ENCODE measurements around the gene FHOD3.
A peak's percentile ranks its signal among the peaks of the same experiment; 100 is the strongest.

Gene FHOD3

GRCh38 chr18:36819621-36820020 is 522.1 kb downstream of the FHOD3 start:
- DNase-seq (ENCODE audit: insufficient read length, low spot score) (no peak), FAIRE-seq (no peak)
- no peak for TF ChIP-seq POLR2AphosphoS5 (IDR thresholded peaks at IDR 0.05; ENCODE audit: low read depth, low read length)
- TF ChIP-seq SPI1 (IDR thresholded peaks at IDR 0.05; ENCODE audit: low read depth, low read length): no peak
- TF ChIP-seq POLR2A (IDR thresholded peaks at IDR 0.05; ENCODE audit: low read depth, low read length): no peak
- TF ChIP-seq POU2F2 (IDR thresholded peaks at IDR 0.05; ENCODE audit: low read depth, low read length): no peak
- no peak for TF ChIP-seq PAX5 (IDR thresholded peaks at IDR 0.05; ENCODE audit: insufficient read depth, low read length, severe bottlenecking)
- TF ChIP-seq TAF1 (IDR thresholded peaks at IDR 0.05; ENCODE audit: low read depth, low read length): no peak

DNA sequence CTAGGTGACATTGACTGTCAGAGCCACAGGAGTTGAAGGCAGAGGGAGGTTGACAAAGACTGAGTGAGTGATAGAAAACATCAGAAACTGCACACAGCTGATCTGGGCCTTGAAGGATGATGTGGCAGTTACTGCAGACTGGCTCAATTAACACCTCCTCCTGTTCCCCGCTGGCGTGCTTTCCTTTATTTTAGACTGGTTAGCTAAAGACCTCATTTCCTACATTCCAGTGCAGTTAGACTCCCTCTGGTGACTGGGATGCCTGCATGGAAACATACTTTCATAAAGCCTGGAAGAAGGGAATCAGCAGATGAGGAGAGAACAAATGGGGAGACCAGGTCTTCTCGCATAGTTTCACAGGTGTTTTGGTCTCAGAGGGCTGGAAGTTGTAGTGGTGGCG is 524.2 kb downstream of the FHOD3 start:
- DNase-seq (ENCODE audit: insufficient read length, low spot score) (no peak), FAIRE-seq (no peak)
- TF ChIP-seq PAX5 (IDR thresholded peaks at IDR 0.05; ENCODE audit: insufficient read depth, low read length, severe bottlenecking) (no peak), POU2F2 (IDR thresholded peaks at IDR 0.05; ENCODE audit: low read depth, low read length) (no peak), POLR2AphosphoS5 (IDR thresholded peaks at IDR 0.05; ENCODE audit: low read depth, low read length) (no peak)

- DNase-seq (ENCODE audit: insufficient read length, low spot score) (no peak), FAIRE-seq (no peak)
- TF ChIP-seq TAF1 (IDR thresholded peaks at IDR 0.05; ENCODE audit: low read depth, low read length) (no peak), POU2F2 (IDR thresholded peaks at IDR 0.05; ENCODE audit: low read depth, low read length) (no peak), POLR2AphosphoS5 (IDR thresholded peaks at IDR 0.05; ENCODE audit: low read depth, low read length) (no peak), POLR2A (IDR thresholded peaks at IDR 0.05; ENCODE audit: low read depth, low read length) (no peak), PAX5 (IDR thresholded peaks at IDR 0.05; ENCODE audit: insufficient read depth, low read length, severe bottlenecking) (no peak), SPI1 (IDR thresholded peaks at IDR 0.05; ENCODE audit: low read depth, low read length) (no peak)
Observed at GRCh38 chr18:36825526-36825925, 528.0 kb downstream of the FHOD3 start.

DNA sequence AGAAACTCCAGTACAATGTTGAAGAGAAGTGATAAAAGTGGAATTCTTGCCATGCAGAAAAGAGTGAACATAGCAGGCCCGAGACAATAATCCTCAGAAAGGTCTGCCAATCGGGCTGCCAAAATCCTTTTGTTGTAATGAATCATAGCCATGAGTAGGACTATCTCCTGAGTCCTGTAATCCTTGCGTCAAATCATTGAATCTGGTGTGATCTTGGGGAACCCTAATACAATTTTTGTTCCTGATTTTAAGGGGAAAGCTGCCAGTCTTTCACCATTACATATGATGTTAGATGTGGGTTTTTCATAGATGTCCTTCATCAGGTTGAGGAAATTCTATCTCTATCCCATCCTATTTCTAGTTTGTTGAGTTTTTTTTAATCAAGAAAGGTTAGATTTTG is 529.0 kb downstream of the FHOD3 start:
- FAIRE-seq: no peak
- TF ChIP-seq POU2F2 (IDR thresholded peaks at IDR 0.05; ENCODE audit: low read depth, low read length) (no peak), TAF1 (IDR thresholded peaks at IDR 0.05; ENCODE audit: low read depth, low read length) (no peak), POLR2A (IDR thresholded peaks at IDR 0.05; ENCODE audit: low read depth, low read length) (no peak), POLR2AphosphoS5 (IDR thresholded peaks at IDR 0.05; ENCODE audit: low read depth, low read length) (no peak), PAX5 (IDR thresholded peaks at IDR 0.05; ENCODE audit: insufficient read depth, low read length, severe bottlenecking) (no peak), SPI1 (IDR thresholded peaks at IDR 0.05; ENCODE audit: low read depth, low read length) (no peak)
- DNase-seq (ENCODE audit: insufficient read length, low spot score): no peak

GRCh38 chr18:36828157-36828629 is 530.7 kb downstream of the FHOD3 start:
- no peak for DNase-seq (ENCODE audit: insufficient read length, low spot score)
- FAIRE-seq: no peak
- TF ChIP-seq SPI1 (IDR thresholded peaks at IDR 0.05; ENCODE audit: low read depth, low read length): no peak
- TF ChIP-seq POU2F2 (IDR thresholded peaks at IDR 0.05; ENCODE audit: low read depth, low read length): no peak
- TF ChIP-seq POLR2AphosphoS5 (IDR thresholded peaks at IDR 0.05; ENCODE audit: low read depth, low read length): no peak
- no peak for TF ChIP-seq TAF1 (IDR thresholded peaks at IDR 0.05; ENCODE audit: low read depth, low read length)
- no peak for TF ChIP-seq POLR2A (IDR thresholded peaks at IDR 0.05; ENCODE audit: low read depth, low read length)
- TF ChIP-seq PAX5 (IDR thresholded peaks at IDR 0.05; ENCODE audit: insufficient read depth, low read length, severe bottlenecking): no peak

- FAIRE-seq (peak; percentile 99), DNase-seq (ENCODE audit: insufficient read length, low spot score) (peak; percentile 84)
- TF ChIP-seq POLR2AphosphoS5 (IDR thresholded peaks at IDR 0.05; ENCODE audit: low read depth, low read length) (no peak), POLR2A (IDR thresholded peaks at IDR 0.05; ENCODE audit: low read depth, low read length) (peak; percentile 36; the same call in 1 of the 2 replicates), TAF1 (IDR thresholded peaks at IDR 0.05; ENCODE audit: low read depth, low read length) (no peak), SPI1 (IDR thresholded peaks at IDR 0.05; ENCODE audit: low read depth, low read length) (no peak), PAX5 (IDR thresholded peaks at IDR 0.05; ENCODE audit: insufficient read depth, low read length, severe bottlenecking) (peak; percentile 14), POU2F2 (IDR thresholded peaks at IDR 0.05; ENCODE audit: low read depth, low read length) (no peak)
Observed at GRCh38 chr18:36828630-36829361, 531.3 kb downstream of the FHOD3 start, which contains the start of the genes KIAA1328 and TPGS2. TSS of gene KIAA1328 (plus strand) at chr18:36829127. CDS start at chr18:36829139, 12 bp downstream. TSS of gene TPGS2 (minus strand) at chr18:36829002. CDS start at chr18:36828767, 235 bp downstream.

All from GM12891 (cell line).